ENCODE data around the gene POLG2. TPM values are rescaled to one million over a fixed set of nuclear protein-coding genes. Genes with fewer than 3 reads are reported as not detected.

Gene POLG2
- total and polyA plus RNA-seq, 4 donors, result 13.2 to 28.6 (median 18.3) TPM

DNA sequence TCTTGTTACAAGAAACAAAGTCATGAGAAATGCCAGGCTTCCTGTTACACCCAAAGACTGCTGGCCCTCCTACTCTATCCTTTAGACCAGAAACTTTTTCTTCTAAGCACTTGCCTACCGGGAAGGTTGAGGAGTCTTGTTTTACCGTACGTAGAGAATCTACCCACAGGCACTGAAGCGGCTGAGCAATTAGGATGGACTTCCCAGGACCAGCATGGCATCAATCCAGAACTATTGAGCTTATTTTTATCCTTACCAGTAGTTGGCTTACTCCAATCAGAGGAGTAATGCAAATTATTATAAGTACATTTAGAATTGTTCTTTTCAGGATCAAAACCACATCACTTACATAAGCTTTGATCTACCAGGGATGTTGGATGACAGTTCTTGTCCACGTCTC lies 35.6 kb upstream of the POLG2 start:
- no CpG with 5 or more reads among the region's 5 CpGs for WGBS (ENCODE audit: insufficient coverage)
- no peak overlapping the region for H3K27ac ChIP-seq (ENCODE audit: low read depth, low read length)
- H3K4me1 ChIP-seq (ENCODE audit: control insufficient read depth, insufficient read depth, low read length), result no peaks in the 10 kb centered on the region

DNA sequence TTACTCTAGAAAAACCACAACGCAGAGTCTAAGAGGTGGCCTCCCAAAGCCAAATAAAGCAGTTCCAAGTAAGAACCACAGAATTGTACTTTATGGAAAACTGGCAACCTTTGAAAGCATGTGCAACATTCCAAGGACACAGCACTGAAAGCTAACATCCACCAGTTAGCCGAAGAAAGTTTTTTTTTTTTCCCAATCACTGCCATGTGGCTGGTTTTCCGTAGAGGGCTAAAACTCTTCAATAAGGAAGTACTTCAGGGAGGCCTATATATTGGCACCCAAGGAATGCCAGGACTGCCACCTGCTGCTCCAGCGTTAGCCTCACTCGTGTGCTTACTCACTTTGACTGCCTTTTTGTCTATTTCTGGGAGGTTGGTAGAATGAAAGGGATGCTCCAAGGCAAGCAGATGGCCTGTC lies 35.1 kb upstream of the POLG2 start:
- Histone ChIP-seq H3K9me3 (ENCODE audit: control insufficient read depth, insufficient read depth, low read length) (no peaks in the 10 kb centered on the region), H3K27ac (ENCODE audit: low read depth, low read length) (no peak overlapping the region), H3K27me3 (ENCODE audit: control insufficient read depth, insufficient read depth, low read length) (no peaks in the 10 kb centered on the region), H3K4me1 (ENCODE audit: control insufficient read depth, insufficient read depth, low read length) (no peaks in the 10 kb centered on the region), H3K36me3 (ENCODE audit: control insufficient read depth, insufficient read depth, low read length) (peaks cover 55% of the 10 kb centered on the region), H3K4me3 (ENCODE audit: low read depth, low read length) (no peak overlapping the region)
- DNase-seq (ENCODE audit: low read depth in 4 of 6, low spot score in 6 of 6), result no peak
- 50% methylated on average over 2 of the region's 5 CpGs for WGBS (ENCODE audit: insufficient coverage)

More for the DNA sequence above, 35.6 kb upstream of the POLG2 start:
- no peak for DNase-seq (ENCODE audit: low read depth in 4 of 6, low spot score in 6 of 6)
- H3K27me3 ChIP-seq (ENCODE audit: control insufficient read depth, insufficient read depth, low read length), result no peaks in the 10 kb centered on the region
- H3K4me3 ChIP-seq (ENCODE audit: low read depth, low read length), result no peak overlapping the region
- no peaks in the 10 kb centered on the region for H3K9me3 ChIP-seq (ENCODE audit: control insufficient read depth, insufficient read depth, low read length)
- H3K36me3 ChIP-seq (ENCODE audit: control insufficient read depth, insufficient read depth, low read length), result peaks cover 53% of the 10 kb centered on the region

DNA sequence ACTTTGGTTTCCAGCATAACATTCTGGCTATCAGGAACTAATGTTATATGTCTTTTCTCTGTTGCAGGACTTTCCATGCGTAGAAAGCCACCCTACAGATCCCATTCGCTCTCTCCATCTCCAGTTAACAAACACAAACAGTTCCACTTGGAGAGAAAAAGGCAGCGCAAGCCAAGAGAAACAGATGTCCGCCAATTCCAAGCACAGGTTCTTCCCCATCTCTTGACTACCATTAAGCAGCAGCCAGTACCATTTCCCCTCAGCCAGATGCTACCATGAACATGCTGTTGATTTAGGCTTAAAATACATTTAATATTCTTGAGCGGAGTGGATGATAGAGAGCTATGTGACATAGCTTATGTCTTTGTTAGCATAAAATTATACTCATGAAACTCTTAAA lies 32.4 kb upstream of the POLG2 start:
- no peaks in the 10 kb centered on the region for H3K27me3 ChIP-seq (ENCODE audit: control insufficient read depth, insufficient read depth, low read length)
- peak in 2 of 6 donors; percentile 16 to 28 for DNase-seq (ENCODE audit: low read depth in 4 of 6, low spot score in 6 of 6)
- no peaks in the 10 kb centered on the region for H3K9me3 ChIP-seq (ENCODE audit: control insufficient read depth, insufficient read depth, low read length)
- no peak overlapping the region for H3K4me3 ChIP-seq (ENCODE audit: low read depth, low read length)
- H3K4me1 ChIP-seq (ENCODE audit: control insufficient read depth, insufficient read depth, low read length), result no peaks in the 10 kb centered on the region
- peaks cover 57% of the 10 kb centered on the region for H3K36me3 ChIP-seq (ENCODE audit: control insufficient read depth, insufficient read depth, low read length)
- no peak overlapping the region for H3K27ac ChIP-seq (ENCODE audit: low read depth, low read length)
- no CpG with 5 or more reads among the region's 5 CpGs for WGBS (ENCODE audit: insufficient coverage)

DNA sequence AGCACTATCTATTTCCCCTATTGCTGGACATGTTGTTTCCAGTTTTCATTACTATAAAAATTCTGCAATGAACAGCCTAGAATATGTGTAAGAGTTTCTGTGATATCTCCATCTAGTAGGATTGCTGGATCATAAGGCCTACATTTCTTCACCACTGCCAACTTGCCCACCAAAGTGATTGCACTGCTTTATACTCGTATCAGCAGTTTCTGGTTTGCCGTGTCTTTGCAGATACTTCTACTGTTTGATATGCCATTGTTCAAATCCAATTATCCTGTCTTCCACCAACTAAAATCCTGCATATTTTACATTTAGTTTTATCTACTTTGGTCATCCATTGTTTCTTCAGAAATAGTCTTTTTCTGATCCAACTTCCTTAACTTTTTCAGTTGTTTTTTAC lies 31.1 kb upstream of the POLG2 start:
- no peaks in the 10 kb centered on the region for H3K4me1 ChIP-seq (ENCODE audit: control insufficient read depth, insufficient read depth, low read length)
- H3K36me3 ChIP-seq (ENCODE audit: control insufficient read depth, insufficient read depth, low read length), result peaks cover 54% of the 10 kb centered on the region
- H3K9me3 ChIP-seq (ENCODE audit: control insufficient read depth, insufficient read depth, low read length), result no peaks in the 10 kb centered on the region
- no peak overlapping the region for H3K4me3 ChIP-seq (ENCODE audit: low read depth, low read length)
- WGBS (ENCODE audit: insufficient coverage), result 100% methylated on average over 2 of the region's 2 CpGs
- no peak for DNase-seq (ENCODE audit: low read depth in 4 of 6, low spot score in 6 of 6)
- no peak overlapping the region for H3K27ac ChIP-seq (ENCODE audit: low read depth, low read length)
- H3K27me3 ChIP-seq (ENCODE audit: control insufficient read depth, insufficient read depth, low read length), result no peaks in the 10 kb centered on the region

DNA sequence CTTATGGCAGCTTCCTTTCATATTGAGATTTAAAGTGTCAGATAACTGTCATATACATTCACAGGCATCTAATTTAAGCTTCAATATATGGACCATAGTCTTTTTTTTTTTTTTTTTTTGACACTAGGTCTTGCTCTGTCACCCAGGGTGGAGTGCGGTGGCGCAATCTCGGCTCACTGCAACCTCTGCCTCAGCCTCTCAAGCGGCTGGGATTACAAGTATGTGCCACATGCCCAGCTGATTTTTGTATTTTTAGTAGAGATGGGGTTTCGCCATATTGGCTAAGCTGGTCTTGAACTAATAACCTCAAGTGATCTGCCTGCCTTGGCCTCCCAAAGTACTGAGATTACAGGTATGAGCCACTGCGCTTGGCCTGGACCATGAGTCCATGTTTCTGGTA lies 23.5 kb upstream of the POLG2 start:
- H3K36me3 ChIP-seq (ENCODE audit: control insufficient read depth, insufficient read depth, low read length), result peaks cover 57% of the 10 kb centered on the region
- WGBS (ENCODE audit: insufficient coverage), result 92% methylated on average over 6 of the region's 6 CpGs
- H3K9me3 ChIP-seq (ENCODE audit: control insufficient read depth, insufficient read depth, low read length), result no peaks in the 10 kb centered on the region
- no peak for DNase-seq (ENCODE audit: low read depth in 4 of 6, low spot score in 6 of 6)
- no peaks in the 10 kb centered on the region for H3K27me3 ChIP-seq (ENCODE audit: control insufficient read depth, insufficient read depth, low read length)
- H3K4me3 ChIP-seq (ENCODE audit: low read depth, low read length), result no peak overlapping the region
- no peaks in the 10 kb centered on the region for H3K4me1 ChIP-seq (ENCODE audit: control insufficient read depth, insufficient read depth, low read length)
- no peak overlapping the region for H3K27ac ChIP-seq (ENCODE audit: low read depth, low read length)

DNA sequence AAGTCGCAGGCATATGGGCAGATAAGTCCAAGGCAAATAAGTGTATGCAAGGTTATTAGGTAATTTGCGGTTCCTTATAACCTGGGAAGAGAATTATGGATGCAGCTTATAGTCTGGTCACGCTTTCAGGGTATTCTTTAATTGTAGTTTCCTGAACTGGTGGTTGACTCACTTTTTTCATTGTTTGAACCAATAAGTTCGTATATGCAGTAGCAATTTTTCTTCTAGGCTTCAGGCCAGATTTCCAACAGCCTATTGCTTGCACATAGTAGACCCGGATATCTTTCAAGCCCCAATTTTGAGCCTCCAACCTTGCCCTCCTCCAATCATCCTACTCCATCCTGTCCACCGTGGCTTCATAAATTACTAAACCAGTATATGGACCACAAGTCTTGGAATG lies 22.7 kb upstream of the POLG2 start:
- H3K4me1 ChIP-seq (ENCODE audit: control insufficient read depth, insufficient read depth, low read length), result no peaks in the 10 kb centered on the region
- no peak overlapping the region for H3K27ac ChIP-seq (ENCODE audit: low read depth, low read length)
- H3K9me3 ChIP-seq (ENCODE audit: control insufficient read depth, insufficient read depth, low read length), result no peaks in the 10 kb centered on the region
- no peak for DNase-seq (ENCODE audit: low read depth in 4 of 6, low spot score in 6 of 6)
- H3K4me3 ChIP-seq (ENCODE audit: low read depth, low read length), result no peak overlapping the region
- peaks cover 53% of the 10 kb centered on the region for H3K36me3 ChIP-seq (ENCODE audit: control insufficient read depth, insufficient read depth, low read length)
- WGBS (ENCODE audit: insufficient coverage), result 100% methylated on average over 5 of the region's 6 CpGs
- no peaks in the 10 kb centered on the region for H3K27me3 ChIP-seq (ENCODE audit: control insufficient read depth, insufficient read depth, low read length)

DNA sequence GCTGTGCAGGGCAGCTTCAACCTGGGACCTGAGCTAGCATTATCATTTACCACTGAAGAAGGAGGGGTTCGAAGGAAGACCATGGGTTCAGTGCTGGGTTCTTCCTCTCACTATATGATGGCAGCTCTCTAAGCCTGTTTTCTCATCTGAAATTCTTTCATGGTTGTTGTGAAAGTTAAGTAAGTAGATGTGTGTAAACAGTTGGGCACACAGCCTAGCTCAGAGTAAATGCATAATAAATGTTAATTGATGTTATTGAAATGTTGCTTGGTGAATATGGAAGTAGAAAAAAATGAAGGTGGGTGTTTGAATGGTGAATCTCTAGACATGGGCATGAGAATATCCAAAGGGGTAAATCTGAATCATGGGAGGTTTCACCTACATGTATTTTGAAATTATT lies 19.0 kb upstream of the POLG2 start:
- Histone ChIP-seq H3K4me3 (ENCODE audit: low read depth, low read length) (no peak overlapping the region), H3K27me3 (ENCODE audit: control insufficient read depth, insufficient read depth, low read length) (no peaks in the 10 kb centered on the region), H3K27ac (ENCODE audit: low read depth, low read length) (no peak overlapping the region), H3K9me3 (ENCODE audit: control insufficient read depth, insufficient read depth, low read length) (no peaks in the 10 kb centered on the region), H3K4me1 (ENCODE audit: control insufficient read depth, insufficient read depth, low read length) (no peaks in the 10 kb centered on the region), H3K36me3 (ENCODE audit: control insufficient read depth, insufficient read depth, low read length) (peaks cover 27% of the 10 kb centered on the region)
- DNase-seq (ENCODE audit: low read depth in 4 of 6, low spot score in 6 of 6), result no peak
- WGBS (ENCODE audit: insufficient coverage), result no CpG with 5 or more reads among the region's 1 CpG

DNA sequence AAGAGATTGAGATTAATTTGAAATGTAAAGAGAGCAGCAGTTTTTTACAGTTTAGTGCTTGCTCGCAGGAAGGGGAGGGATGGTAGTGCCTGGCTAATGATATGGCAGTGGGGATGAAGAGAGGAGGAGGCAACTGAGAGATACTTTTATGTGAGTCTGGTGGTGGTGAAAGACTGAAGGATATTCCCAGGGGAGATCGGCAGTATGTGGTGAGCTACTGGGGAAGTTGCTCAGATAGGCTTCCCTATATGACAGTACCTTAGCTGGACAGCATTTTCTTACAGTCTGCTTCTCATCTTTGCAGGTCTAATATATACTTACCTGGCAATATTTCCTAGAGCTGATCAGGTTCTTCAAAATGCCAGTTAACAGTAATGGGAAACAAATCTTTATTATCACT lies 18.6 kb upstream of the POLG2 start:
- Histone ChIP-seq H3K27ac (ENCODE audit: low read depth, low read length) (no peak overlapping the region), H3K4me3 (ENCODE audit: low read depth, low read length) (no peak overlapping the region), H3K9me3 (ENCODE audit: control insufficient read depth, insufficient read depth, low read length) (no peaks in the 10 kb centered on the region), H3K36me3 (ENCODE audit: control insufficient read depth, insufficient read depth, low read length) (peaks cover 28% of the 10 kb centered on the region), H3K27me3 (ENCODE audit: control insufficient read depth, insufficient read depth, low read length) (no peaks in the 10 kb centered on the region), H3K4me1 (ENCODE audit: control insufficient read depth, insufficient read depth, low read length) (no peaks in the 10 kb centered on the region)
- no peak for DNase-seq (ENCODE audit: low read depth in 4 of 6, low spot score in 6 of 6)
- 85% methylated on average over 2 of the region's 2 CpGs for WGBS (ENCODE audit: insufficient coverage)

DNA sequence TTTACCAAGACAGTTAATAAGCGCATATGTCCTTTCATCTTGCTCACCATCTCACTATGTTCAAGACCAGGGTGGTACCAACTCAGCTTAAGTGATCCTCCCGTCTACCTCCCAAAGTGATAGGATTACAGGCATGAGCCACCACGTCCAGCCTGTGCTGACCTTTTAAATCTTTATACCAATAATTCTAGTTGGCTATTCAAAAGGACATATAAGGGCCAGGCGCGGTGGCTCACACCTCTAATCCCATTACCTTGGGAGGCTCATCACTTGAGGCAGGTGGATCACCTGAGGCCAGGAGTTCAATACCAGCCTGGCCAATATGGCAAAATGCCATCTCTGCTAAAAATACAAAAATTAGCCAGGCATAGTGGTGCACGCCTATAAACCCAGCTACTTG lies 12.3 kb upstream of the POLG2 start:
- no peak for DNase-seq (ENCODE audit: low read depth in 4 of 6, low spot score in 6 of 6)
- WGBS (ENCODE audit: insufficient coverage), result 100% methylated on average over 2 of the region's 6 CpGs
- Histone ChIP-seq H3K9me3 (ENCODE audit: control insufficient read depth, insufficient read depth, low read length) (no peaks in the 10 kb centered on the region), H3K4me1 (ENCODE audit: control insufficient read depth, insufficient read depth, low read length) (peaks cover 6% of the 10 kb centered on the region), H3K27me3 (ENCODE audit: control insufficient read depth, insufficient read depth, low read length) (no peaks in the 10 kb centered on the region), H3K36me3 (ENCODE audit: control insufficient read depth, insufficient read depth, low read length) (peaks cover 12% of the 10 kb centered on the region), H3K27ac (ENCODE audit: low read depth, low read length) (no peak overlapping the region), H3K4me3 (ENCODE audit: low read depth, low read length) (no peak overlapping the region)

DNA sequence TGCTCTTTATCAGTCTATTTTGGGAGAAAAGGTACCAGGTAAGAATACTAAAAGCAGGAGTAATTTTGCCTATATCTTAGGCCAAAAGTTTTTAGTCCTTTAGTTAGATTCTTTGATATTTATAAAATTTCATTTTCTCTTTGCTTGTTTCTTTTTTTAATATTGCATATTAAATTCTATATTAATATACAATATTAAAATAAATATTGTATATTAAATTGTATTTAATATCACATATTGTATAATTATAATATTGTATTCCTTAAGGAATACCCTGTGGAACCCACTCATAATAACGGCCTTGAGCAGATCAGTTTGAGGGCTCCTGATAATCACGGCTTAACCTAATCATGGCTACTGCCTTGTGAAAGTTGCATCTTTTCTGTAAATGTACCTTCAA lies 11.8 kb upstream of the POLG2 start:
- H3K27ac ChIP-seq (ENCODE audit: low read depth, low read length), result no peak overlapping the region
- DNase-seq (ENCODE audit: low read depth in 4 of 6, low spot score in 6 of 6), result no peak
- H3K4me1 ChIP-seq (ENCODE audit: control insufficient read depth, insufficient read depth, low read length), result peaks cover 6% of the 10 kb centered on the region
- no peak overlapping the region for H3K4me3 ChIP-seq (ENCODE audit: low read depth, low read length)
- H3K9me3 ChIP-seq (ENCODE audit: control insufficient read depth, insufficient read depth, low read length), result no peaks in the 10 kb centered on the region
- WGBS (ENCODE audit: insufficient coverage), result no CpG with 5 or more reads among the region's 2 CpGs
- H3K27me3 ChIP-seq (ENCODE audit: control insufficient read depth, insufficient read depth, low read length), result no peaks in the 10 kb centered on the region
- H3K36me3 ChIP-seq (ENCODE audit: control insufficient read depth, insufficient read depth, low read length), result peaks cover 15% of the 10 kb centered on the region
